Progenitor cell of endocrine pancreas (in vitro differentiated cells): ENCODE data around the gene VTI1B. TPM values are rescaled to one million over a fixed set of nuclear protein-coding genes. Genes with fewer than 3 reads are reported as not detected.
A peak's percentile ranks its signal among the peaks of the same experiment; 100 is the strongest.

Source experiments
- DNase-seq: peaks from one replicate; pipeline ENCODE4 v3.0.0; 2021; ENCODE audit warnings: low spot score; ENCODE audit not compliant: unreplicated experiment
- H3K27ac Mint-ChIP-seq: 2 replicates; pipeline ENCODE4 v1.8.0; 2021; ENCODE audit warnings: mild to moderate bottlenecking, moderate library complexity, mixed read lengths
- H3K27me3 Mint-ChIP-seq: 2 replicates; pipeline ENCODE4 v1.8.0; 2021; ENCODE audit warnings: mixed read lengths
- H3K36me3 Mint-ChIP-seq: 2 replicates; pipeline ENCODE4 v1.8.0; 2022; ENCODE audit warnings: mixed read lengths; ENCODE audit not compliant: insufficient read depth
- H3K4me1 Mint-ChIP-seq: 2 replicates; pipeline ENCODE4 v1.8.0; 2021; ENCODE audit warnings: low read depth, mixed read lengths
- H3K4me3 Mint-ChIP-seq: 2 replicates; pipeline ENCODE4 v1.8.0; 2021; ENCODE audit warnings: low read depth, mild to moderate bottlenecking, moderate library complexity, mixed read lengths
- H3K9me3 Mint-ChIP-seq: 2 replicates; pipeline ENCODE4 v1.8.0; 2021; ENCODE audit warnings: low read depth, mixed read lengths
- total RNA-seq: library from RNA; stranded (reverse); gene quantifications from 2 replicates; pipeline ENCODE4 v1.2.1, GENCODE V29; 2021
- TF ChIP-seq, protein P1 (sequence below): fragments of 200-600 bp; sonication (generic); IDR thresholded peaks from one replicate; pipeline ENCODE4 v1.5.0; 2021; ENCODE audit warnings: antibody characterized with exemption, mild to moderate bottlenecking; ENCODE audit not compliant: unreplicated experiment

Gene VTI1B
- total RNA-seq, 1 donor from 2014 or later, result 99.0 TPM

DNA sequence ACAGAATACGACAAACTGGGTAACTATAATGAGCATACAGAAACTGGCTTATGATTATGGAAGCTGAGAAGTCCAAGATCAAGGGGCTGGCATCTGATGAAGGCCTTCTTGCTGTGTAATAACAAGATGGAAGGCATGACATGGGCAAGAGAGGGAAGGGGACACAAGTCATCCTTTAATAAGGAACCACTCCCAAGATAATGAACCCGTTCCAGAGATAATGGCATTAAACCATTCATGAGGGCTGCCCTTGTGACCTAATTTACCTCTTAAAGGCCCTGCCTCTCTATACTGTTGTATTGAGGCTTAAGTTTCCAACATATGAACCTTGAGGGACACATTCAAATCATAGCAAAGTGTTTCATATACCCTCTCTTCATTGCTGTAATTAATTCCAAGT is 4.6 kb upstream of the VTI1B start:
- TF ChIP-seq, protein P1, sequence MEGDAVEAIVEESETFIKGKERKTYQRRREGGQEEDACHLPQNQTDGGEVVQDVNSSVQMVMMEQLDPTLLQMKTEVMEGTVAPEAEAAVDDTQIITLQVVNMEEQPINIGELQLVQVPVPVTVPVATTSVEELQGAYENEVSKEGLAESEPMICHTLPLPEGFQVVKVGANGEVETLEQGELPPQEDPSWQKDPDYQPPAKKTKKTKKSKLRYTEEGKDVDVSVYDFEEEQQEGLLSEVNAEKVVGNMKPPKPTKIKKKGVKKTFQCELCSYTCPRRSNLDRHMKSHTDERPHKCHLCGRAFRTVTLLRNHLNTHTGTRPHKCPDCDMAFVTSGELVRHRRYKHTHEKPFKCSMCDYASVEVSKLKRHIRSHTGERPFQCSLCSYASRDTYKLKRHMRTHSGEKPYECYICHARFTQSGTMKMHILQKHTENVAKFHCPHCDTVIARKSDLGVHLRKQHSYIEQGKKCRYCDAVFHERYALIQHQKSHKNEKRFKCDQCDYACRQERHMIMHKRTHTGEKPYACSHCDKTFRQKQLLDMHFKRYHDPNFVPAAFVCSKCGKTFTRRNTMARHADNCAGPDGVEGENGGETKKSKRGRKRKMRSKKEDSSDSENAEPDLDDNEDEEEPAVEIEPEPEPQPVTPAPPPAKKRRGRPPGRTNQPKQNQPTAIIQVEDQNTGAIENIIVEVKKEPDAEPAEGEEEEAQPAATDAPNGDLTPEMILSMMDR, result no peak
- H3K4me1 Mint-ChIP-seq, result peaks cover 5% of the 10 kb centered on the region
- no peak overlapping the region for H3K27ac Mint-ChIP-seq
- H3K4me3 Mint-ChIP-seq, result no peak overlapping the region
- no peaks in the 10 kb centered on the region for H3K9me3 Mint-ChIP-seq
- peaks cover 24% of the 10 kb centered on the region for H3K36me3 Mint-ChIP-seq
- no peak for DNase-seq
- no peaks in the 10 kb centered on the region for H3K27me3 Mint-ChIP-seq

DNA sequence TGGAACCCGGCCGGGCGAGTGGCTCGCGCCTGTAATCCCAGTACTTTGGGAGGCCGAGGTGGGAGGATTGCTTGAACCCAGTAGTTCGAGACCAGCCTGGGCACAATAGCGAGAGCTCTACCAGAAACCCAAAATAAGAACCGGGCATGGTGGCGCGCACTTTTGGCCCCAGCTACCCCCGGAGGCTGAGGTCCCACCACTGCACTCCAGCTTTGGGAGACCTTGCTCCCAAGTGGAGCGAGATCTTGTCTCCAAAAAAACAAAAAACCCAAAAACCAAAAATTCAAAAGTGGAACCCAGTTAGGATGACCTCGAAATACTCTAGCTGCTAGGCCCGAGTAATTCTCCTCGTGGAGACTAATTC is 769 bp upstream of the VTI1B start:
- DNase-seq, result no peak
- Mint-ChIP-seq H3K27ac (peak overlapping the region; percentile 98), H3K36me3 (peaks cover 11% of the 10 kb centered on the region), H3K4me1 (peaks cover 18% of the 10 kb centered on the region), H3K4me3 (peak overlapping the region; percentile 85), H3K9me3 (no peaks in the 10 kb centered on the region), H3K27me3 (no peaks in the 10 kb centered on the region)
- TF ChIP-seq, protein P1, result no peak

DNA sequence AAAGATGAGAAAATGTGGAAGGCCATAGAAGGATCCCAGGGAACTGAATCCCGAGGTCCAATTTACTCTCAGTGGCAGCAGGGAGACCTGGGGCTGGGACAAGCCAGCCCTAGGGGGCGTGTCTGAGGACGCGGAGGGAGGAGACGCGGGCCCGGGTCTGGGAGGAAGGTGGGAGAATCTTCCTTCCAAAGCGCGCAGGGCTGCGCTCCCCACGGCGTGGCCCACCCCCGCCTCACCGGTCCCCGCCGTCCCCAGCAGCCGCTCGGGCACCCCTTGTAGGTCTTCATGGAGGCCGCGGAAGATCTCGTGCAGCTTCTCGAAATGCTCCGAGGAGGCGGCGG is 323 bp downstream of the VTI1B start:
- peak overlapping the region; percentile 85 for H3K4me3 Mint-ChIP-seq
- peak; percentile 65 for DNase-seq
- no peaks in the 10 kb centered on the region for H3K9me3 Mint-ChIP-seq
- H3K27me3 Mint-ChIP-seq, result no peaks in the 10 kb centered on the region
- peaks cover 18% of the 10 kb centered on the region for H3K4me1 Mint-ChIP-seq
- peak overlapping the region; percentile 98 for H3K27ac Mint-ChIP-seq
- TF ChIP-seq, protein P1, result peak; percentile 29
- peaks cover 13% of the 10 kb centered on the region for H3K36me3 Mint-ChIP-seq

DNA sequence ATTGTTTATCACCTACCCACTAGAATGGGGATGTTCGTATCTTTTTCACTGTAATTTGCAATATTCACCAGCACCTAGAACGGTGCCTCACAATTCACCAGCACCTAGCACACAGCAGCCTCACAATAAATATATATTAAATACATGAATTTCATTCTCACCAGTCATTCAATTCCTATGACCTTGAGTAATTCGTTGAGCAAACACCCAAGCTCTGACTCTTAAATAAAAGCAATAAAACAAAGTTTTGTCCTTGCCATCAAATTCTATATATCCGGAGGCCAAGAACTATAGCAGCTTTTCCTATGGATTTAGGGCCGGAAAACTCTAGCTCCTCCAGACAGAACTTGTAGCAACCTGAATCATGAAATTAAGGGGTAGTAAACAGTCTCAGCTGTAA is 981 bp downstream of the VTI1B start:
- Mint-ChIP-seq H3K9me3 (no peaks in the 10 kb centered on the region), H3K27me3 (no peaks in the 10 kb centered on the region), H3K36me3 (peaks cover 13% of the 10 kb centered on the region), H3K4me3 (peak overlapping the region; percentile 85), H3K4me1 (peaks cover 18% of the 10 kb centered on the region), H3K27ac (peak overlapping the region; percentile 98)
- DNase-seq, result no peak
- TF ChIP-seq, protein P1, result no peak

DNA sequence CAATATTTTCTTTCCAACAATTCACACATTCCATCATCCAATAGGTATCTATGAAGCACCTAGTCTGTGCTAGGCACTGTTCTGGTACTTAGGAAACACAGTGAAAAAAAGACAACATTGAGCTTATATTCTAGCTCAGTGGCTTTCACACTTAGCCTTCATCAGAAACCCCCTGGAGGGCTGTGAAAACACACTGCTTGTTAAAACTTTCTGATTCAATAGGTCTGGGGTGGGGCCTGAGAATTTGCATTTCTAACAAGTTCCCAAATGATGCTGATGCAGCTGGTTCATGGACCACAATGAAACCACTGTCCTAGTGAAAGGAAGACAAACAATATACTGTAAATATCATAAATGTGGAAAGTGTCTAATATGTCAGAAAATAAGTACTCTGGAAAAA is 5.9 kb downstream of the VTI1B start:
- H3K9me3 Mint-ChIP-seq, result no peaks in the 10 kb centered on the region
- peak overlapping the region; percentile 28 for H3K27ac Mint-ChIP-seq
- TF ChIP-seq, protein P1, result no peak
- peaks cover 2% of the 10 kb centered on the region for H3K36me3 Mint-ChIP-seq
- DNase-seq, result no peak
- H3K4me1 Mint-ChIP-seq, result peaks cover 10% of the 10 kb centered on the region
- no peak overlapping the region for H3K4me3 Mint-ChIP-seq
- H3K27me3 Mint-ChIP-seq, result no peaks in the 10 kb centered on the region
